K562 (cell line): ENCODE results near the gene CDCA7L. TPM values are rescaled to one million over a fixed set of nuclear protein-coding genes. Genes with fewer than 3 reads are reported as not detected.

ENCODE experiments used
- ATF7 ChIP-seq: fragments of 450-650 bp; IDR thresholded peaks from 2 replicates; pipeline ENCODE4 v1.7.1; 2014; ENCODE audit warnings: mild to moderate bottlenecking, moderate library complexity
- CHD2 ChIP-seq: IDR thresholded peaks from 2 replicates; pipeline ENCODE4 v1.6.1; 2011; ENCODE audit warnings: low read depth, low read length
- NR1H2 ChIP-seq: sonication (generic); formaldehyde crosslinking; IDR thresholded peaks from 2 replicates; pipeline ENCODE4 v1.4.0; 2020; ENCODE audit warnings: mild to moderate bottlenecking, missing genetic modification reagents
- polyA plus RNA-seq, 8 experiments: library from polyadenylated mRNA; depleted of rRNA in 4 of 8; stranded (reverse) in 5 of 8; unstranded in 3 of 8; fragments of >200 nt; fragmentation: Nextera tagmentation in 2 of 8; fragmentation: Illumina TruSeq in 1 of 8; extraction: Ambion mirVana in 2 of 8; extraction: Trizol in 1 of 8; gene quantifications; 2 replicates each; pipeline versions ENCODE4 v1.2.1 to v1.2.3, GENCODE V29; 2011 to 2014; ENCODE audit warnings: inconsistent platforms in 1 of 8, missing spikeins in 1 of 8
- total RNA-seq, 7 experiments: library from RNA; depleted of rRNA in 6 of 7; stranded (reverse); fragments of >200 nt in 6 of 7; fragmentation: Illumina TruSeq in 2 of 7; extraction: Trizol in 2 of 7; gene quantifications; 2 replicates each; pipeline versions ENCODE4 v1.2.1 to v1.2.3, GENCODE V29; 2011 to 2021; ENCODE audit warnings: low replicate concordance in 1 of 7
- TF ChIP-seq, protein P1 (sequence below): fragments of 200-600 bp; sonication (generic); IDR thresholded peaks from one replicate; pipeline ENCODE4 v1.6.1; 2012; ENCODE audit warnings: mild to moderate bottlenecking, low read depth, low read length, inconsistent platforms

Gene CDCA7L
- total and polyA plus RNA-seq, 9 of the 15 experiments (the other 6 are each of a cell fraction or from before 2014, with no cell fraction given): 1.9 to 32.4 (median 3.1) TPM

DNA sequence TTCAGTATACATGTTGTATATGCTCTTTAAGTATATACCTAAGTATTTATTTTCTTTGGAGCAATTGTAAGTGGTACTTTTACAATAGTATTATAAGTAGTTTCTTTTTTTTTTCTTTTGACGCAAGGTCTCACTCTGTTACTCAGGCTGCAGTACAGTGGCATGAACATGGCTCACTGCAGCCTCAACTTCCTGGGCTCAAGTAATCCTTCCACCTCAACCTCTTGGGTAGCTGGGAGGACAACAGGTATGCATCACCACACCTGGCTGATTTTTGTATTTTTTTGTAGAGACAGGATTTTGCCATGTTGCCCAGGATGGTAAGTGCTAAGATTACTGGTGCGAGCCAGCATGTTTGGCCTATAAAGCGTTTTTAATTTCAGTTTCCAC, 13.7 kb upstream of the CDCA7L start (continued):
- TF ChIP-seq, protein P1, sequence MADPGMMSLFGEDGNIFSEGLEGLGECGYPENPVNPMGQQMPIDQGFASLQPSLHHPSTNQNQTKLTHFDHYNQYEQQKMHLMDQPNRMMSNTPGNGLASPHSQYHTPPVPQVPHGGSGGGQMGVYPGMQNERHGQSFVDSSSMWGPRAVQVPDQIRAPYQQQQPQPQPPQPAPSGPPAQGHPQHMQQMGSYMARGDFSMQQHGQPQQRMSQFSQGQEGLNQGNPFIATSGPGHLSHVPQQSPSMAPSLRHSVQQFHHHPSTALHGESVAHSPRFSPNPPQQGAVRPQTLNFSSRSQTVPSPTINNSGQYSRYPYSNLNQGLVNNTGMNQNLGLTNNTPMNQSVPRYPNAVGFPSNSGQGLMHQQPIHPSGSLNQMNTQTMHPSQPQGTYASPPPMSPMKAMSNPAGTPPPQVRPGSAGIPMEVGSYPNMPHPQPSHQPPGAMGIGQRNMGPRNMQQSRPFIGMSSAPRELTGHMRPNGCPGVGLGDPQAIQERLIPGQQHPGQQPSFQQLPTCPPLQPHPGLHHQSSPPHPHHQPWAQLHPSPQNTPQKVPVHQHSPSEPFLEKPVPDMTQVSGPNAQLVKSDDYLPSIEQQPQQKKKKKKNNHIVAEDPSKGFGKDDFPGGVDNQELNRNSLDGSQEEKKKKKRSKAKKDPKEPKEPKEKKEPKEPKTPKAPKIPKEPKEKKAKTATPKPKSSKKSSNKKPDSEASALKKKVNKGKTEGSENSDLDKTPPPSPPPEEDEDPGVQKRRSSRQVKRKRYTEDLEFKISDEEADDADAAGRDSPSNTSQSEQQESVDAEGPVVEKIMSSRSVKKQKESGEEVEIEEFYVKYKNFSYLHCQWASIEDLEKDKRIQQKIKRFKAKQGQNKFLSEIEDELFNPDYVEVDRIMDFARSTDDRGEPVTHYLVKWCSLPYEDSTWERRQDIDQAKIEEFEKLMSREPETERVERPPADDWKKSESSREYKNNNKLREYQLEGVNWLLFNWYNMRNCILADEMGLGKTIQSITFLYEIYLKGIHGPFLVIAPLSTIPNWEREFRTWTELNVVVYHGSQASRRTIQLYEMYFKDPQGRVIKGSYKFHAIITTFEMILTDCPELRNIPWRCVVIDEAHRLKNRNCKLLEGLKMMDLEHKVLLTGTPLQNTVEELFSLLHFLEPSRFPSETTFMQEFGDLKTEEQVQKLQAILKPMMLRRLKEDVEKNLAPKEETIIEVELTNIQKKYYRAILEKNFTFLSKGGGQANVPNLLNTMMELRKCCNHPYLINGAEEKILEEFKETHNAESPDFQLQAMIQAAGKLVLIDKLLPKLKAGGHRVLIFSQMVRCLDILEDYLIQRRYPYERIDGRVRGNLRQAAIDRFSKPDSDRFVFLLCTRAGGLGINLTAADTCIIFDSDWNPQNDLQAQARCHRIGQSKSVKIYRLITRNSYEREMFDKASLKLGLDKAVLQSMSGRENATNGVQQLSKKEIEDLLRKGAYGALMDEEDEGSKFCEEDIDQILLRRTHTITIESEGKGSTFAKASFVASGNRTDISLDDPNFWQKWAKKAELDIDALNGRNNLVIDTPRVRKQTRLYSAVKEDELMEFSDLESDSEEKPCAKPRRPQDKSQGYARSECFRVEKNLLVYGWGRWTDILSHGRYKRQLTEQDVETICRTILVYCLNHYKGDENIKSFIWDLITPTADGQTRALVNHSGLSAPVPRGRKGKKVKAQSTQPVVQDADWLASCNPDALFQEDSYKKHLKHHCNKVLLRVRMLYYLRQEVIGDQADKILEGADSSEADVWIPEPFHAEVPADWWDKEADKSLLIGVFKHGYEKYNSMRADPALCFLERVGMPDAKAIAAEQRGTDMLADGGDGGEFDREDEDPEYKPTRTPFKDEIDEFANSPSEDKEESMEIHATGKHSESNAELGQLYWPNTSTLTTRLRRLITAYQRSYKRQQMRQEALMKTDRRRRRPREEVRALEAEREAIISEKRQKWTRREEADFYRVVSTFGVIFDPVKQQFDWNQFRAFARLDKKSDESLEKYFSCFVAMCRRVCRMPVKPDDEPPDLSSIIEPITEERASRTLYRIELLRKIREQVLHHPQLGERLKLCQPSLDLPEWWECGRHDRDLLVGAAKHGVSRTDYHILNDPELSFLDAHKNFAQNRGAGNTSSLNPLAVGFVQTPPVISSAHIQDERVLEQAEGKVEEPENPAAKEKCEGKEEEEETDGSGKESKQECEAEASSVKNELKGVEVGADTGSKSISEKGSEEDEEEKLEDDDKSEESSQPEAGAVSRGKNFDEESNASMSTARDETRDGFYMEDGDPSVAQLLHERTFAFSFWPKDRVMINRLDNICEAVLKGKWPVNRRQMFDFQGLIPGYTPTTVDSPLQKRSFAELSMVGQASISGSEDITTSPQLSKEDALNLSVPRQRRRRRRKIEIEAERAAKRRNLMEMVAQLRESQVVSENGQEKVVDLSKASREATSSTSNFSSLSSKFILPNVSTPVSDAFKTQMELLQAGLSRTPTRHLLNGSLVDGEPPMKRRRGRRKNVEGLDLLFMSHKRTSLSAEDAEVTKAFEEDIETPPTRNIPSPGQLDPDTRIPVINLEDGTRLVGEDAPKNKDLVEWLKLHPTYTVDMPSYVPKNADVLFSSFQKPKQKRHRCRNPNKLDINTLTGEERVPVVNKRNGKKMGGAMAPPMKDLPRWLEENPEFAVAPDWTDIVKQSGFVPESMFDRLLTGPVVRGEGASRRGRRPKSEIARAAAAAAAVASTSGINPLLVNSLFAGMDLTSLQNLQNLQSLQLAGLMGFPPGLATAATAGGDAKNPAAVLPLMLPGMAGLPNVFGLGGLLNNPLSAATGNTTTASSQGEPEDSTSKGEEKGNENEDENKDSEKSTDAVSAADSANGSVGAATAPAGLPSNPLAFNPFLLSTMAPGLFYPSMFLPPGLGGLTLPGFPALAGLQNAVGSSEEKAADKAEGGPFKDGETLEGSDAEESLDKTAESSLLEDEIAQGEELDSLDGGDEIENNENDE: no peak
- TF ChIP-seq ATF7 (no peak), CHD2 (no peak), NR1H2 (no peak)
